ENCODE results near the gene AGPS.

The AGPS gene

GRCh38 chr2:177585234-177585863 is 192.8 kb downstream of the AGPS start:
- DNase-seq (ENCODE audit: low read depth in 2 of 3, low spot score in 2 of 3): no peak

- no peak for DNase-seq (ENCODE audit: low read depth in 2 of 3, low spot score in 2 of 3)
Measured at GRCh38 chr2:177586154-177586553, 193.6 kb downstream of the AGPS start.

- DNase-seq (ENCODE audit: low read depth in 2 of 3, low spot score in 2 of 3): no peak
Measured at GRCh38 chr2:177587371-177587770, 194.8 kb downstream of the AGPS start.

- DNase-seq (ENCODE audit: low read depth in 2 of 3, low spot score in 2 of 3): no peak
Measured at GRCh38 chr2:177588671-177589070, 196.1 kb downstream of the AGPS start.

GRCh38 chr2:177589186-177589585 is 196.6 kb downstream of the AGPS start:
- no peak for DNase-seq (ENCODE audit: low read depth in 2 of 3, low spot score in 2 of 3)

DNA sequence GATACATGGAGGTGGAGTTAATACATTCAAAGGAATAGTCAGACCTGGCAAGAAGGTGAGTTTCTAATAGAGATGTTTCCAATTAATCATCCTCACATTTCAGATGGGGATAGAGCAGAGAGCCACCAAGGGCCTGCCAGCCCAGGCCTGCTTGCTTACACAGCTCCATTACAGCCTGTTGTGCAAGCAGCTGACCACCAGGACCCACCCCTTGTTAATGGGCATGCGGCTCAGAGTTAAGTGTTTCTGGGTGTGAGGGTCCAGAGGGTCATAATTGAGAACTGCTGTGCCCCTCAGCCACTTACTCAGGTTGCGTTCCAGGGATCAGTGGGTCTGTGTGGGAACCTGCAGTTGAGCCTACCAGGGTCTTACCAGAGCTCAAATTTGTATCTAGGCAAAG is 199.8 kb downstream of the AGPS start:
- DNase-seq (ENCODE audit: low read depth in 2 of 3, low spot score in 2 of 3): no peak

GRCh38 chr2:177592945-177593344 is 200.4 kb downstream of the AGPS start:
- no peak for DNase-seq (ENCODE audit: low read depth in 2 of 3, low spot score in 2 of 3)

DNA sequence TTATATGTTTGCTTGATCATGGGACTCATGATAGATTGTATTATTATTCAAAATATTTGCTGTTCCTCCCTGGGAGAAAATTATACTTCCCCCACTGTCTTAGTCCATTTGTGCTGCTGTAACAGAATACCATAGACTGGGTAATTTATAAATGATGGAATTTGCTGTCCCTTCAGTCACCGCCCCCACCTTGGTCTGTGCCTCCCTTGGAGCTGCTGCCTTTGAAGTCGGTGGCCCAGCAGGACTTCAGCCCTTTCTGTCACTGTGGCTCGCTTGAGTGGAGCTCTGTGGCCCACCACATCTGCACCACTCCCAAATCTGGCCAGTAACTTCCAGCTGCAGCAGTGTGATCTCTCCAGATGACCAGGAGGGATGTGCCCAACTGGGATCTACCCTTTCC is 200.8 kb downstream of the AGPS start:
- DNase-seq (ENCODE audit: low read depth in 2 of 3, low spot score in 2 of 3): no peak
